ENCODE results near the gene BACH2.
"Not testable (repeated sequence)": the region's sequence is repeated elsewhere in the genome, so short reads cannot be mapped to it uniquely, and the experiment has no call there.

The BACH2 gene

DNA sequence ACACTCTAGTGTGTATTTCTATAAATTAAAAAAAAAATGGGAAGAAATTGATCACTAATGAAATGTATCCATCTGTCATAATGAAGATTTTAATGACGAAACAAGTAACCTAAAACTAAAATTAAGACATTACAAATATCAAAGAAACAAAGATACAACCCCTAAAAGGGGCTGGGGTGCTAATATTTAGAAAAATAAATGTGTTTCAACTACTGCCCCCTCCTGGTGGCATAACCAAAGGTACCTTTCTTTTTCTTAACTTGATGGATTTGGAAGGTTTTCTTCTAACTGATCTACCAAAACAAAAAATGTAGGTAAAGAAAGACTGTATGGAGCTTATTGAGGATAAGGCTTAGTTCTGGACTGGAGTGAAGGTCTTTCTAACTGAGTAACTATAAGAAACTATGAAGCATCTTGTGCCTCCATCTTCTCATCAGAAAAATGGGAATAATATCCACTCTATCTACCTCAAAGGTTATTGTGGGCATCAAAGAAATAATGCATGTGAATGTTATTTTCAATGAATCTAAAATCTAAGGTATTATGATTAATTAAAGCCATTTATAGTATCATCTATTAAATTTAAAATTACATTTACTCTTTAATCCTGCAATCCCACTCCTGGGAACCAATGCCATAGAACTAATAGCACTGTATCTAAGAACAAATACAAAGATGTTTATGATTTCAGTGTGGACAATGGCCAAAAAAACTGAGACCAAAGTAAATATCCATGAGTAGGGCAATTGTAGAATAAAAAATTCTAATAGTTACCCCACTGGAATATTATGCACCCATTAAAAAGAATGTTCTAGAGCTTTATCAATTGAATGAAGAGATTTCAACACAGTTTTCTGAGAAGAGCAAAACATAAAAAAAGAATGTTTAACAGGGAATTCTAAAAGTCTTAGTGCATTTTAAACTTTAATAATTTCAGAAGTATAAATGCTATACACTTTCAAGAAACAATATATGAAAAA, 117.2 kb downstream of the BACH2 start:
- DNase-seq = peak; percentile 67

DNA sequence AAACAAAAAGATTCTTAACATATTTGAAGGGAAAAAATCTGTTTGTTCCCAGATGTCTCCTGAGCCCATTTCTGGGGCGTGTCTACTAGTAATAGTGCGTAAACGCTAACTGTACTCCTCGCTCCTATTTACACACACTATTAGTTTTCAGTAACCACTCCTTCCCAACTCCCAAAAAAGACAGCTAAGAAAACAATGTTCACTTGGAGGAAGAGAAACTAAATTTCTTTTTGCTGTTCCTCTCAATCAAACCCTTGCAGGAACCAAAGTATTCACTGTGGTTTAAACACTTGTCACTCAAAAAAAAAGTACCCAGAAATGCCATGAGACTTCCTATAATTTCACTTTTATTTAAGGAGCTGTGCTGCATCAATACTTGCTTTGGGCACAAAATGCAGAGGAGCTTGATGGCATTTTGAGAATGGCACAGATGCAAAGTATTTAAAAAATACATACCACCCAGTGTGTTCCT, 118.2 kb downstream of the BACH2 start:
- DNase-seq = no peak

DNA sequence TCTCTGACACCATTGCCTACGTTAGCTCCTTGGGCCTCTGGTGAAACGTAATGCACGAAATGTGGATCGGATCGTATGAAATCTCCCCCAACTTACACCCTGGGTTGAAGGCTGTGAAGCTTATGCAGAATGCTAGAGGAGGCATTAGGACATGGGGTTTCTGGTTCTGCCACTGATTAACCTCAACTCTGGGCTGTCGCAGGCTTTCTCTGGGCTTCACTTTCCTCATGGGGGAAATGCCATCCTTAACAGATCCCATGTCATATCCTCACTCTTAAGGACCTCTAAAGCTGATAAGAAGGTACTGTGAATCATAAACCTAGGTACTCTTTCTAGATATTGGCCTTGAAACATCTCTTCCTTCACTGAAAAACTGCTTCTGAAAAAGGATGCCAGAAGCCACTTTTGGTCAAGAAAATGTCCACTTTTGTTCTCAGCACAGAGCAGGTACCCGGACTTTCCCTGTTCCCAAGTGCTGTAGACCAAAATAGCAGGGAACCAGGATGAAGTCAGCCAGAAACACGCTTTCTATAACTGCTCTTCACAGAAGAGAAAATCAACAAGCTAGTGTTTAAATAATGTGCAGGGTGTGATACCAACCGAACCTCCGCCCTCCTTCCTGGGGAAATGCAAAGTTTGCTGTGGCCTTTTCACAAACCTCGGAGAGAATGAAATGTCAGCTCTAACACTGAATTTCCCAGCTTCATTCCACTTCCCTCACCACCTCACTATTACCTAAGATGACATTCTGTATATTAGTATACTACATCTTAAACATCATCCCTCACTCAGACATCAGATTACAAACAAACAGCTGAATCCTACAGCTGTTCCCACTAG, 118.9 kb downstream of the BACH2 start:
- DNase-seq = no peak

DNA sequence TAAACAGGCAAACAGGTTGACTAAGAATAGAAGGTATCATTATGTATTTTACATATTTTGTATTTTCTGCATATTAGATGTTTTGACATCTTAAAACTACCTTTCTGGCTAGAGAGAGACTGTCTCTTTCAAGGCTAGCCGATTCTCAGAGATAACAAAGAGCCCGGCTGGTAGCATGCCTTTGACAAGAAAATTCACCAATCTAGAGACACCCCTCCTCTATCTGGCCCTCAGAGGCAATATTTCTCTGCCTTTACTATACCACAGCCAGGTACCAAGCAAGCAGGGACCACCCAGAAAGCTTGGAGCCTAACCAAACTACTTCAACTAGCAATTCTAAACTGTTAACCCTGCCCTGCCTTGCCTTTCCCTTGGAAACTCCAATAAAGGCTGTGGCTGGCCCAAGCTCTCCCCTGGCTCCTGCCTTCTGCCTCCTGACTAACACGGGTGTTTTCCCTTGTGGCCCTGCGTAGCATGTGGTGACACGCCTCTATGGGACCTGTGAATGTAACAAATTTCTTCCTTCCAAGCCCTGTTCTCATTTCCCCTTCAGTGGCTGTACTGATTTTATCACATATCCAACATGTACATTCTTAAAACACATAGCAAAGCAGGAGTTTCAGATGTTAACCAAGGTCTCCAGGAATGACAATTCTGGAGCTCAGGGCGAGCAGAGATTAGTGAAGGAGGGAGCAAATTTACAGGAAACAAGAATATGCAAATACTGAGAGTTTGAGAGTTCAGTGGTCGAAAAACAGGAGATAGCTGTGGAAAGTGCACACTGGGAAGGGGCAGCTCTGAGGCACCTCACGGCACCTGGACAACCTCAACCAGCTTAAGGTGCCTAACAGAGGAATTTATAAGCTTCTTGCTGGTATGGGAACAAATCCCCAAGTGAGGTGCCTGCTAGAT, 120.8 kb downstream of the BACH2 start:
- DNase-seq = no peak

DNA sequence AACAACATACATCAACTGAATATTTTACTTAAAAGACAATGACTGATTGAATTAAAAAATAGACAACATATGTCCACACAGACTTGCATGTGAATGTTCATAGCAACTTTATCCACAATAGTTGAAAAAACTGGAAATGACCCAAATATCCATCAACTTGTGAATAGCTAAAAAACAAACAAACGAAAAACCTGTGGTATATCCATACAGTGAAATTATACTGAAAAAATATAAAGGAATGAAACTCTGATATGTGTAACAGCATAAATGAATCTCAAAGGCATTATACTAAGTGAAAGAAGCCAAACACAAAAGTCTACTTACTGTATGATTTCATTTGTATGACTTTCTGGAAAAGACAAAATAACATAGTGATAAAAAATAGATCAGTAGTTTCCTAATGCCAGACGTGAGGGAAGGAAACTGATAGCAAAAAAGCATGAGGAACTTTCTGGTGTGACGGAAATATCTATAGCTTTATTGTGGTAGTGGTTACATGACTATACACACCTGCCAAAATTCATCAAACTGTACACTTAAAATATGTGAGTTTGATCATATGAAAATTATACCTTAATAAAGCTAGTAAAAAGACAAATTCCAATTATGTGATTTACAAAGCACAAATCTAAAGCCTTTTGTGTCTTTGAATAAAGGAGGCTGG, 123.2 kb downstream of the BACH2 start:
- DNase-seq = no peak

DNA sequence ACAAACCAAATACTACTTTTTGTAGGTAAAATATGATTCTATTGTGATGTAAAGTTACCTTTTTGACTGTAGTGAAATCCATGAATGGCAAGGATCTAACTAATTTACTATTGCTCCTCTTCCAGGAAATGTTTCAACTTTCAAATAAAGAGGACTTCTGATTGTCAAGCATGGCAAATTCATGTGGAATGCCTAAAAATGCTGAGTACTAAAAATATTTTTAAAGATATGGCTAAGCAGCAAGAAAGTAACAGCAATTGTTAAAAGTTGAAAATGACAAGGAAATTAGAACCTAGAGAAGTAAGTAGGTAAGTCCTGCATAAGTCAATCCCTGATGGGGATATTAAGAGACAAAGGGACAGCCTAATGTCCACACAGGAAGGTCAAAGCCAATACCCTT, 126.0 kb downstream of the BACH2 start:
- DNase-seq = no peak

DNA sequence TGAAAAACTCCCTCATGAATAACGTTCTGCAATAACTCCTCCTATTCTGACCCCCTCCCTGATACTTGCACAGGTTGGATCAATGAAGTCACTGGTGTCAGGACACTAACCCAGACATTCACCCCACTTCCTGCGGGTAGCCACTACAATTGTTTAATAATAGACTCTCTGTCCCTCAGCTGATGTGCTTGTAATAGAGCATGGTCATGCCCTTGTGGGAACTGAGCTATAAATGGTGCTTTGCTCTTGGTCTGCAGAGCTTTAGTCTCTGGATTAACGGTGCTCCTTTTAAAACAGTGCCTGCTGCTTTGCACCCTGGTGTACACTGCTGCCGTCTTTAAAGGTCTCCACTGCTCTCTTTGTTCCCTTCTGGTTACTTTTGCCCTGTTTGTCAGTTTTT, 127.3 kb downstream of the BACH2 start:
- DNase-seq = no peak

DNA sequence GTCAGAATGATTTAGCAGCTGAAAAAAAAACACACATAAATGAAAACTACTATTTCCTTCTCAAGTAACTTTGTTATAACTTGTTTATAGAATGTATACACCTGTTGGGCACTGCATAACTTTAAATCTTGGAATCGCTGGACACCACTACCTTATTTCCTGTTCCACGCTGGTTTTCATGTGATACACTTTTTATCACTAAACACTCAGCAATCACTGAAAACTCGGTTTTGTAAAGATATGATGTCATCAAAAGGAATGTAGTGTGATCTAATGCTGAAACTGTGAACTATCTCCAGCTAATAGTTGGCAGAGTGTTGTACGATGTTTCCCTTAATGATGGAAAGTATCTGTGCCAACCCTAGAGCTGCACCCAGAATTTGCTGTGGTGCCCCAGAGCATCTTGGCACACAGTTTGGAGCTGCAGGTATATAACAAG, 127.9 kb downstream of the BACH2 start:
- no peak for DNase-seq

DNA sequence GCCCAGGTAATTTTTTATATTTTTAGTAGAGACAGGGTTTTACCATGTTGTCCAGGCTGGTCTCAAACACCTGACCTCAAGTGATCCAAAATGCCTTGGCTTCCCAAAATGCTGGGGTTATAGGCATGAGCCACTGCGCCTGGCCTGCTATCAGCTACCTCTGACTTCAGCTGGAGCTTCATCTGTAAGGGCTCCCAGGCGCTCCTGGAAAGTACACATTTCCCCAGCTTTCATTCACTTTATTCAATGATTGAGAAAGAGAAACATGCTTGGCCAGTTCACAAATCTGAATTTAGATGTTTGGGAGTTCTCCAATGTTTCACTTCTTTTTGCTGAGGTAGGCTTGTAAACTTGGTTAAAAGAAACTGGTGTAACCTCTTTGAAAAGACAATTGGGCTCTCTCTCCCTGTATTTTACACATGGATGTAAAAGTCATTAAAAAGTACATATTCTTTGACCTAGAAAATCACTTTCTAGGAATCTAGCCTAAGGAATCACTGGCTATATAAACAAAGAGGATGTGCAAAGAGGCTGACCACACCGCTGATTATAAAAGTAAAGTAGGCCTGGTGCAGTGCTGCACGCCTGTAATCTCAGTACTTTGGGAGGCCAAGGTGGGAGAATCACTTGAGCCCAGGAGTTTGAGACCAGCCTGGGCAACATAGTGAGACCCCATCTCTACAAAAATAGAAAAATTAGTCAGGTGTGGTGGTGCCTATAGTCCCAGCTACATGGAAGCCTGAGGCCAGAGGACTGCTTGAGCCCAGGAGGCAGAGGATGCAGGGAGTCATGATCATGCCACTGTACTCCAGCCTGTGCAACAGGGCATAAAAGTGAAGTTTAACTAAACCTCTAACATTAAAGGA, 128.9 kb downstream of the BACH2 start:
- no peak for DNase-seq

DNA sequence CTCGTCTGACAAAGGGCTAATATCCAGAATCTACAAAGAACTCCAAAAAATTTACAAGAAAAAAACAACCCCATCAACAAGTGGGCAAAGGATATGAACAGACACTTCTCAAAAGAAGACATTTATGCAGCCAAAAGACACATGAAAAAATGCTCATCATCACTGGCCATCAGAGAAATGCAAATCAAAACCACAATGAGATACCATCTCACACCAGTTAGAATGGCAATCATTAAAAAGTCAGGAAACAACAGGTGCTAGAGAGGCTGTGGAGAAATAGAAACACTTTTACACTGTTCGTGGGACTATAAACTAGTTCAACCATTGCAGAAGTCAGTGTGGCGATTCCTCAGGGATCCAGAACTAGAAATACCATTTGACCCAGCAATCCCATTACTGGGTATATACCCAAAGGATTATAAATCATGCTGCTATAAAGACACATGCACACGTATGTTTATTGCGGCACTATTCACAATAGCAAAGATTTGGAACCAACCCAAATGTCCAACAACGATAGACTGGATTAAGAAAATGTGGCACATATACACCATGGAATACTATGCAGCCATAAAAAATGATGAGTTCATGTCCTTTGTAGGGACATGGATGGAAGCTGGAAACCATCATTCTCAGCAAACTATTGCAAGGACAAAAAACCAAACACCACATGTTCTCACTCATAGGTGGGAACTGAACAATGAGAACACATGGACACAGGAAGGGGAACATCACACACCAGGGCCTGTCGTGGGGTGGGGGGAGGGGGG, 130.3 kb downstream of the BACH2 start:
- DNase-seq = not testable (repeated sequence)

DNA sequence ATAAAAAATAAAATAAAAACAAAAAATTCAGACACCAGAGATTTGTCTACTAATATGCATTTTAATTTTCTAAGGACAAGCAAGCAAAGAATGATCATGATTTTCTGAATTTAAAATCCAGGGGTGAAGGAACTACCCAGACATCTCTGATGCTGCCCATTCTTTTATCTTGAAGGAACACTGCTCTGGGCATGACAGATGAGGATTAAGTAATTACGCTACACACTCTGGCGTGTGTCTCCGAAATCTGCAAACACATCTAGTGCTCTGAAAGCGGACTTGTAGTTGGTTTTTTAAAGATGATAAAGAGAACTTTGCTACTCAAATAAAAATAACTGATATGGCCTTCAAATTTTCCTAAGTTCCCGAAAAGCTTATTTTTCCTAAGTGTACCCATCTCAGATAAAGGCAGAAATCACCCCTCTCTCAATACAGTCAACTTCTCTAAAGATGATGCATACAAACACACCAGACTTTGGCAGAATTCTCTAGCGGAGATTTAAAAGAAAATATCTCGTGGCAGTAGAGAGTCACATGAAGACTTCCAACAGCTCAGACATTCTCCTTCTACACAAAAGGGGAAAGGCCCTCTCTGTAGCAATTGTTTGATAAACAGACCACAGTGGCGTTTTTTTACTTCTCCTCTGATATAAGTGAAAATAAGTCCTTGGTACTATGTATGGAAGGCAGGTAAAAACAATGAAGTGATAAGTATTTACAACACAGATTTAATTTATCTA, 133.8 kb downstream of the BACH2 start:
- peak; percentile 78 for DNase-seq

DNA sequence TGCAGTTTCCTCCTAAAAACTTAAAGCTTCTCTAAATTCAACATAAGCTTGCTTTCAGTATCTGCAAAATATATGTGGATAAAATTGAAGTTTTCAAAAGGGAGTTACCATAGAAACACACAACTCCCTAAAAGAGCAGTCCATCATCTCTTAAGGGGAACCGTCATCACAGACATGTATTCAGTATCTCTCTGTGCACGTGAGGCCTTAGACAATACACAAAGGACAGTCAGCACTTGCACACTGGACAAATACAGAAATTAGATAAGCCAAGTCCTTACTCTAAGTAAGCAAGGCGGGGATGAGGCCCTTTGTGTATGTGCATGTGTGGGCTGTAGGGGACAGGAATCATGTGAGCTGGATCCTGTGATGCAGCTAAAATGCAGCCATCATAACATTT, 136.6 kb downstream of the BACH2 start:
- peak; percentile 86 for DNase-seq

DNA sequence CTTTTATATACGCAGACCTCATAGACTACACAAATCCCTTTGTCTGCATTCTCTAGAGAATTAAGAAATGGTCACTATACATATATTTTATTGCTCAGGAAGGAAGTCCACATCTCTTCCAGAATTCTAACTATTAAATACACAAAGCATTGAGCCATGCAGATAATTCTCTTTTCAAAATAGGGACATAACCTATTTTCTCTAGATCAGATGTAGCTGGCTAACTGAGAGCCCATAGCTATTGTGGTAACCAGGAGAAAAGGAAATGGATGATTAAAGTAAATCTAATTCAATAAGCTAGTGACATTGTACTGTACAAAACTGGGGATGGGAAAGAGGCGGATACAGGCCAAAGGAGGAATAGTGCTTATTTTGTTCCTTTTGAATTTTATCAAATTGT, 137.2 kb downstream of the BACH2 start:
- no peak for DNase-seq

DNA sequence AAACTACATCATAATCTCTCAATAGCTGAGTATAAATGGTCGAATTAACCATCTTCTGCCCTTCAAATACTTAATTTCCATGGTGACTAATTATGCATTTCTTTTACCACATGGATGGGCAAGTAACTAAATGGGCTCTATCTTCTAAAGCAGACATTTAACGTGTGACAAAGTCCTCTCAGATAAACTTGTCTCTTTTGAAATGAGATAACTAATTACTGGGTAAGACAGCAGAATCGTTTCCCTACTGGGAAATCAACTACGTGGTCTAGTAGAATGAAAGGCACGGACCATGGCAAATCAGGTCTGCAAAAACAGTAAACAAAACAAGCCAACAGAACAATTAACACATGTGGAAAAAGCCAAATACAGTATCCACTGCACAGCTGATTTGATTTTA, 137.7 kb downstream of the BACH2 start:
- DNase-seq = peak; percentile 83

DNA sequence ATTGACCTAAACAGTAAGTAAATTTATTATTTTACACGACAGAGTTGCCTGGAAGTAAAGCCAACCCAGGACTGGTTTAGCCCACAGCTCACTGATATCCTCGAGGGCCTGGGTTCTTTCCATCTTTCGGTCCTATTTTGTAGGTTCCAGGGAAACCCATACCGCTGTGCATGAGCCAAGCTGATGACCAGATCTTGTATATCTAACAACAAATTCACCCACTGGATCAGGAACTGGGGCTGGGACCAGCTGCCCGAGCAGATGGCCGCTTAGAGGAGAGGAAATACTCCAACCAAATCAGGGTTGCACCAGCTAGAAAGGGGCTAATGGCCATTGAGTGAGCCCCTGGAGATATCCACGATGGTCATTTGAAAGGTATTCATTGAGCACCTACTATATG, 139.2 kb downstream of the BACH2 start:
- DNase-seq = no peak

DNA sequence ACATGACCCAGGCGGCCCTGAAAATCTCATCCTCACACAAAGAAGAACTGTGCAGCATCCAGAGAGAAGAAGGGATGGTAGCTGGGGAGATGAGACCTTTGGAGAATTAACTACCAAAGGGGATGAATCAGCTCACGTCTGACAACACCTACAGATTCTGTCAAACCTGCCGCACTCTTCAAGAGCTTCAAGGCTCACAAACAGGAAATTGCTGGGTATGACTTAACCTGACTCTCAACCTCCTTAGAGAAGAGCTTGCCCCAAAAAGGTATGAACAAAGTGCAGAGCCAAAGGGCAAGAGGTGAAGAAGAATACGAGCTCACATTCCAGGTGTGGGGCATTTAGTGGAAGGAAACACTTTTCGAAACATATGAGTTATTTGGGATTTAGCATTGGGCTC, 139.8 kb downstream of the BACH2 start:
- no peak for DNase-seq

DNA sequence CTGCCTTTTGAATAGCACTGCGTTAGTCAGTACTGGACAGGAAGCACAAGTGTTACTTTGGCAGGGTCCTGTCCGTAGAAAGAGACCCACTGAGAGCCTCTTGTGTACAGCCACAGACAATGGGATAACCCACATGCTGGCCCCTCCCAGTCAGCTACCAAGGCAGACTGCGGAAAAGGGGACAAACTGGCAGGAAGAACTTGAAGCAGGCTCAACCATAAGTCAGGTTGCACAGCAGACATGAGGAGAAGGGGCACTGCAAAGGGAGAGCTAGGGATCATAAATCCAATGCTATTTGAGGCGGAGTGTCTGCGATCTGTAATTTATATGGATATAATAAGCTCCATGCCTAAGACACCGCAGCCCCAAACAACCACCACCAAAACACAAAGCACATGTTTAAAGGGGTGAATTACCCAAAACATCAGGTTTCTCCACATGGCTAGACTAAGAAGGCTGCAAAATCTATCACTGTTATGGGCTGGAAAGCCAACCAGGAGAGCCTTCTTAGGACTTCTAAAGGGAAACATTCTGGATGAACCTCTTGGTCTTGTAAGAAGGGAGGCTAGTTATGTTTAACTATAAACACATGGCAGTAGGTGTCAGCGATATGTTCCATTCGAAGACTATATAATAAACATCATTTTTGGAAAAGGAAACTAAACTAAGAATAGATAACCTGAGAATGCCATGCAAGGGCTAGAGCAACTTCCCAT, 141.7 kb downstream of the BACH2 start:
- no peak for DNase-seq

DNA sequence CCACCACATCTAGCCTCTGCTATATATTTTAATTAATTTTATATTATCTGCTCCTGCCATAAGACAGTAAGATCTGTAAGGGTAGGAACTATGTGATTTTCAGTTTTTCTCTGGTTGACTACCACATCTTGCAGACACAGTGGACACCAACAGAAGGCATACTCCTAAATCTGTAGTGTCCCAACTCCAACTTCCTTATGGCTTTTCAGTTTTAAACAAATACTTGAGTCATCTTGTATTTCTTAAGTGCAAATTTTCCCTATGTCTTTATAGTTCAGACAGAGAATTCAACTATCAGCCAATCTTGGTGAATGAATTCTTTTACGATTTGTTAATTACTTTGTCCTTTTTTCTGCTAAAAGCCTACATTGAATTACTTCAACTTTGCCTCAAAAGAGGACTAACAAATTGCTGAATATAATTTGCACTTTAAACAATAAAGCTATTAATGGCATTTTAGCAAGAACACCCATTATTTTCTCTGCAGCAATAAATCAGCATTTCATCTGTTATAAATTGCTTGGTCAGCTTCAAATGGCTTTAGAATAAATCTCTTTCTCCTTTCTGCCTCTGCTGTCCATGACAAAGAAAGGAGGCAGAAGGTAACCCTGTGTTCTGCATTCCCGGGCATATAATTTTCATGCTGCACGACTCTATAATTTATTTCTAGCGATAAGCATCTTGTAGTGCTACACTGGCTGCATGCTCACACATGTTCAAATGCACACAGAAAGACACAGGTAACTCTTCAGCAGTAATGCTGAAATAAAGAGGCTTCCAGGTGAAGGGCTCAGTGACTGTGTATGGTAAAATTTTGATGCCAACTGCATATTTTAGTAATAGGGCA, 144.8 kb downstream of the BACH2 start:
- DNase-seq = no peak

Data from hematopoietic multipotent progenitor cell treated with erythropoietin and hydrocortisone succinate and interleukin-3 and kit ligand, for 4 days (in vitro differentiated cells).